SU-DHL-6 (cell line): ENCODE measurements around the gene COL4A2.

Experiments used
- H2AFZ ChIP-seq: fragments of 200-600 bp; sonication (generic); 2 replicates; pipeline ENCODE4 v1.6.1; 2014; ENCODE audit warnings: low read depth, mild to moderate bottlenecking, moderate library complexity, mixed read lengths, antibody characterized with exemption, low read length; ENCODE audit not compliant: severe bottlenecking
- H3F3A ChIP-seq: fragments of 200-600 bp; shearing (Covaris generic); 2 replicates; pipeline ENCODE4 v1.6.0; 2016; ENCODE audit warnings: antibody characterized with exemption, mild to moderate bottlenecking; ENCODE audit not compliant: insufficient read depth
- H3K27ac ChIP-seq: fragments of 200-600 bp; sonication (generic); 2 replicates; pipeline ENCODE4 v1.5.1; 2016; ENCODE audit warnings: low read depth, mild to moderate bottlenecking, low read length, moderate library complexity, mixed read lengths
- H3K27me3 ChIP-seq: fragments of 200-600 bp; sonication (generic), shearing (Covaris generic); 2 replicates; pipeline ENCODE4 v1.6.0; 2014; ENCODE audit warnings: mild to moderate bottlenecking, low read length
- H3K36me3 ChIP-seq: fragments of 200-600 bp; sonication (generic); 2 replicates; pipeline ENCODE4 v1.6.1; 2014; ENCODE audit warnings: mild to moderate bottlenecking, low read length, mixed read lengths
- H3K4me2 ChIP-seq: fragments of 300-600, 200-600 bp; shearing (Covaris generic), sonication (generic); 2 replicates; pipeline ENCODE4 v1.6.0; 2014; ENCODE audit warnings: low read length, low read depth, mild to moderate bottlenecking; ENCODE audit not compliant: poor library complexity, severe bottlenecking
- H3K4me3 ChIP-seq: fragments of 200-600 bp; sonication (generic); 2 replicates; pipeline ENCODE4 v1.5.1; 2014; ENCODE audit warnings: antibody characterized with exemption, low read length, mild to moderate bottlenecking, mixed read lengths; ENCODE audit not compliant: insufficient read depth, poor library complexity, severe bottlenecking
- H3K79me2 ChIP-seq: fragments of 200-600 bp; sonication (generic); 2 replicates; pipeline ENCODE4 v1.6.1; 2014; ENCODE audit warnings: mild to moderate bottlenecking, low read length, moderate library complexity; ENCODE audit not compliant: insufficient read depth
- H3K9ac ChIP-seq: fragments of 200-600 bp; sonication (generic); 2 replicates; pipeline ENCODE4 v1.7.0; 2014; ENCODE audit warnings: mild to moderate bottlenecking, low read length
- H3K9me2 ChIP-seq: fragments of 200-600 bp; sonication (generic); replicated peaks from 2 replicates; pipeline ENCODE4 v1.6.1; 2014; ENCODE audit warnings: low read length; ENCODE audit not compliant: insufficient read depth
- H3K9me3 ChIP-seq: fragments of 200-600 bp; sonication (generic); 2 replicates; pipeline ENCODE4 v1.6.1; 2014; ENCODE audit warnings: low read length, mixed read lengths; ENCODE audit not compliant: insufficient read depth
- H4K20me1 ChIP-seq: fragments of 200-600 bp; sonication (generic); 2 replicates; pipeline ENCODE4 v1.6.1; 2014; ENCODE audit warnings: low read depth, mild to moderate bottlenecking, antibody characterized with exemption, low read length, moderate library complexity, mixed read lengths
- EZH2phosphoT487 ChIP-seq: fragments of 200-600 bp; sonication (generic), shearing (Covaris generic); conservative IDR thresholded peaks from 2 replicates; pipeline ENCODE4 v1.6.1; 2018; ENCODE audit warnings: mild to moderate bottlenecking, antibody characterized with exemption, low read length, moderate library complexity, mixed read lengths
- TF ChIP-seq, protein P1 (sequence below): fragments of 200-600 bp; sonication (generic); IDR thresholded peaks from one replicate; pipeline ENCODE4 v1.5.1; 2017; ENCODE audit warnings: antibody characterized with exemption, mild to moderate bottlenecking, low read length, moderate library complexity; ENCODE audit not compliant: insufficient read depth, poor library complexity, severe bottlenecking

COL4A2 gene

DNA sequence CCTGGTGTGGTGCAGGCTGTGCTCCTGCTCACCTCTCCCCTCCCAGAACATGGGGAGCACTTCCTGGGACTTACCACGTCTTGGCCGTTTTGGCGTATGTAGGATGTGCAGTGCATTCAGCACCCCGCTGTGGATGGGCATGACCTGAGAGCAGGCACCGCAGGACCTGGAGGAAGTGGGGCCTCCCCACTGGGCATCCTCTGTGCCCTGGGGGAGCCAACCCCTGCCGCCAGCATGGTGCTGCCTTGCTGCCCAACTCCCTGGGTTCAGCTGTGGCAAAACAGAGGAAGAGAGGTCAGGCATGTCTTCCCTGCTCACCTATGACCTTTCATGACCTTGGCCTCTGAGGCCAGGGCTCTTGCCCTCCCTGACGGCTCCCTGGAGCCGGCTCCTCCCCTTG, 150.9 kb downstream of the COL4A2 start:
- TF ChIP-seq, protein P1, sequence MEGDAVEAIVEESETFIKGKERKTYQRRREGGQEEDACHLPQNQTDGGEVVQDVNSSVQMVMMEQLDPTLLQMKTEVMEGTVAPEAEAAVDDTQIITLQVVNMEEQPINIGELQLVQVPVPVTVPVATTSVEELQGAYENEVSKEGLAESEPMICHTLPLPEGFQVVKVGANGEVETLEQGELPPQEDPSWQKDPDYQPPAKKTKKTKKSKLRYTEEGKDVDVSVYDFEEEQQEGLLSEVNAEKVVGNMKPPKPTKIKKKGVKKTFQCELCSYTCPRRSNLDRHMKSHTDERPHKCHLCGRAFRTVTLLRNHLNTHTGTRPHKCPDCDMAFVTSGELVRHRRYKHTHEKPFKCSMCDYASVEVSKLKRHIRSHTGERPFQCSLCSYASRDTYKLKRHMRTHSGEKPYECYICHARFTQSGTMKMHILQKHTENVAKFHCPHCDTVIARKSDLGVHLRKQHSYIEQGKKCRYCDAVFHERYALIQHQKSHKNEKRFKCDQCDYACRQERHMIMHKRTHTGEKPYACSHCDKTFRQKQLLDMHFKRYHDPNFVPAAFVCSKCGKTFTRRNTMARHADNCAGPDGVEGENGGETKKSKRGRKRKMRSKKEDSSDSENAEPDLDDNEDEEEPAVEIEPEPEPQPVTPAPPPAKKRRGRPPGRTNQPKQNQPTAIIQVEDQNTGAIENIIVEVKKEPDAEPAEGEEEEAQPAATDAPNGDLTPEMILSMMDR: no peak
- TF ChIP-seq EZH2phosphoT487: no peak
- H3K36me3 ChIP-seq: no peaks in the 10 kb centered on the region
- no peak overlapping the region for H3K9ac ChIP-seq
- no peaks in the 10 kb centered on the region for H3K79me2 ChIP-seq
- H3K4me3 ChIP-seq: no peak overlapping the region
- H3K27me3 ChIP-seq: no peaks in the 10 kb centered on the region
- no peaks in the 10 kb centered on the region for H3F3A ChIP-seq
- H3K27ac ChIP-seq: no peak overlapping the region
- H3K4me2 ChIP-seq: no peak overlapping the region
- H3K9me2 ChIP-seq: no peaks in the 10 kb centered on the region
- no peaks in the 10 kb centered on the region for H4K20me1 ChIP-seq
- no peaks in the 10 kb centered on the region for H3K9me3 ChIP-seq
- H2AFZ ChIP-seq: no peak overlapping the region

GRCh38 chr13:110458594-110459365, 151.7 kb downstream of the COL4A2 start:
- no peak overlapping the region for H3K9ac ChIP-seq
- no peaks in the 10 kb centered on the region for H3K79me2 ChIP-seq
- H3K9me3 ChIP-seq: no peaks in the 10 kb centered on the region
- H2AFZ ChIP-seq: no peak overlapping the region
- no peaks in the 10 kb centered on the region for H3F3A ChIP-seq
- H4K20me1 ChIP-seq: no peaks in the 10 kb centered on the region
- no peak overlapping the region for H3K4me3 ChIP-seq
- H3K36me3 ChIP-seq: no peaks in the 10 kb centered on the region
- H3K9me2 ChIP-seq: no peaks in the 10 kb centered on the region
- no peaks in the 10 kb centered on the region for H3K27me3 ChIP-seq
- H3K4me2 ChIP-seq: no peak overlapping the region
- no peak for TF ChIP-seq EZH2phosphoT487
- TF ChIP-seq, protein P1: no peak
- no peak overlapping the region for H3K27ac ChIP-seq

DNA sequence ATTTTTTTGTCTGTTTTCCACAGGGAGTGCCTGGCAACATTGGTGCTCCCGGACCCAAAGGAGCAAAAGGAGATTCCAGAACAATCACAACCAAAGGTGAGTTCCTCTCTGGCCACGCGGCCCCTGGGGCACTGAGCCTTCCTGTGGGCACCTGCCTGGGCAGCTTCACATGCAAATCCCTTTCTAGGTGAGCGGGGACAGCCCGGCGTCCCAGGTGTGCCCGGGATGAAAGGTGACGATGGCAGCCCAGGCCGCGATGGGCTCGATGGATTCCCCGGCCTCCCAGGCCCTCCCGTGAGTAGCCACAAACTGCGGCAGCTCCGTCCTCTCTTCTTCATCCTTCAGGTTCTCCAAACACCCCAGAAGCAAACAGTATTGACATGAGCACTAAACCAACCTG, 155.0 kb downstream of the COL4A2 start:
- Histone ChIP-seq H3K4me2 (no peak overlapping the region), H3K79me2 (no peaks in the 10 kb centered on the region), H3K36me3 (no peaks in the 10 kb centered on the region), H3K27ac (no peak overlapping the region), H4K20me1 (no peaks in the 10 kb centered on the region), H3K4me3 (no peak overlapping the region), H3F3A (no peaks in the 10 kb centered on the region), H3K9me3 (no peaks in the 10 kb centered on the region), H3K27me3 (no peaks in the 10 kb centered on the region), H3K9me2 (no peaks in the 10 kb centered on the region), H3K9ac (no peak overlapping the region), H2AFZ (no peak overlapping the region)
- TF ChIP-seq, protein P1: no peak
- no peak for TF ChIP-seq EZH2phosphoT487
